OCI-M2 (cell line): ENCODE data around the gene PAF1.

ENCODE experiments used
- DNase-seq: peaks from one replicate; lab custom pipeline; 2025; ENCODE audit not compliant: unreplicated experiment; lab: John Stamatoyannopoulos, UW

PAF1 gene

DNA sequence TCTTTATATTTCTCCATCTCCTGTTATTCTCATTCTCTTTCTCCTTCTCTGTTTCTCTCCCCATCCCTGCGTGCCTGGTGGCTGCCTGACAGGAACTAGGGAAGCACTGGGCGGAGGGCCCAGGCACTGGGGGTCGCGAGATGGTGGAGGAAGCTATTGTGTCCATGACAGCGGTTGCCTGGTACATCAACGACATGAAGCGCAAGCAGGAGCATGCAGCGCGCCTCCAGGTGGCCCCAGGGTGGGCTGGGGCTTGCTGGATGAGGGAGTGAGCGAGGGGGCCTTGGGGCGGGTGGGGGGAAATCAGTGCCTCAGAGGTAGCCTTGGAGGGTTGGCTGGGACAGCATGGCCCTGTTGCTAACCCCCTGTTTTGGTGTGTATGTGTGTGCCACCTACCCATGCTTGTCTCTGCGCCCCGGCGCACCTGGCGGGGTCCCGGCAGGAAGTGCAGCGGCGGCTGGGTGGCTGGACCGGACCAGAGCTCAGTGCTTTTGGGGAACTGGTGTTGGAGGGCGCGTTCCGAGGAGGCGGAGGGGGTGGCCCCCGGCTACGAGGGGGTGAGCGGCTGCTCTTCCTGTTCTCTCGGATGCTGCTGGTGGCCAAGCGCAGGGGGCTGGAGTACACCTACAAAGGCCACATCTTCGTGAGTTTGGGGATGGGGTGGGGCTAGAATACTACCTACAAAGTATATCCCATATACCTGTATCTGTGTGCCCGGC, 26.7 kb upstream of the PAF1 start:
- DNase-seq: no peak

- no peak for DNase-seq
Observed at GRCh38 chr19:39416152-39417120, 25.5 kb upstream of the PAF1 start.

DNA sequence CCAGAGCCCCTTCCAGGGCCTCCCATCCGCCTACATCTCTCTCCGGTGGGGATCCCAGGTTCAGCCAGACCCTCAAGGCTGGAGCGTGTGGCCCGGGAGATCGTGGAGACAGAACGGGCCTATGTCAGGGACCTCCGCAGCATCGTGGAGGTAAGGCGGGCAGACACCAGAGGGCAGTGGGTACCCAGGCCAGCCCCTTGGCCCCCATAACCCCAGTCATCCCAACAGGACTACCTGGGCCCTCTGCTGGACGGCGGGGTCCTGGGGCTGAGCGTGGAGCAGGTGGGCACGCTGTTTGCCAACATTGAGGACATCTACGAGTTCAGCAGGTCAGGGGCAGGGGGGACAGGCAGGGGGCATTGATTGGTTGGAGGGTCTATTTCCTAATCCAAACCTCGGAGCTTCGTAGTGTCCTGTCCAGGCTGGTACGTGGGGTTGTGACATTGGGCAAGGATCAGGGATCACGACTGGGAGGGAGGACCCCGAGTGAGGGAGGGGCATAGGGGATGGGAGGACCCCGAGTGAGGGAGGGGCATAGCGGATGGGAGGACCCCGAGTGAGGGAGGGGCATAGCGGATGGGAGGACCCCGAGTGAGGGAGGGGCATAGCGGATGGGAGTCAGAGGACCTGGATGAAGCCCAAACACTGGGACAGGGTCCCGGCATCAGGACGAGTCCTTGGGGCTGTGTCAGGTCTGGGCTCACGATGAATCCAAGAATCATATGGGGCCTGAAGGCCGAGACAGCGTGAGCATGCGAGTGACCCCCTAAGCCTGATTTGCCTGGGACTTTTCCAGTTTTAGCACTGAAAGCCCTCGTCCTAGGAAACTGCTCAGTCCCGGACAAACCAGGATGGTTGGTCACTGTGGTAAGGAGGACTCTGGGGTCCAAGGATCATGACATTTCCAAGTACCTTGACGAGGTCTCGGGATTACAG, 24.5 kb upstream of the PAF1 start:
- no peak for DNase-seq

GRCh38 chr19:39413911-39414608, 23.2 kb upstream of the PAF1 start:
- DNase-seq: no peak

GRCh38 chr19:39413272-39413910, 22.5 kb upstream of the PAF1 start:
- no peak for DNase-seq

GRCh38 chr19:39412867-39413271, 22.0 kb upstream of the PAF1 start:
- DNase-seq: no peak

DNA sequence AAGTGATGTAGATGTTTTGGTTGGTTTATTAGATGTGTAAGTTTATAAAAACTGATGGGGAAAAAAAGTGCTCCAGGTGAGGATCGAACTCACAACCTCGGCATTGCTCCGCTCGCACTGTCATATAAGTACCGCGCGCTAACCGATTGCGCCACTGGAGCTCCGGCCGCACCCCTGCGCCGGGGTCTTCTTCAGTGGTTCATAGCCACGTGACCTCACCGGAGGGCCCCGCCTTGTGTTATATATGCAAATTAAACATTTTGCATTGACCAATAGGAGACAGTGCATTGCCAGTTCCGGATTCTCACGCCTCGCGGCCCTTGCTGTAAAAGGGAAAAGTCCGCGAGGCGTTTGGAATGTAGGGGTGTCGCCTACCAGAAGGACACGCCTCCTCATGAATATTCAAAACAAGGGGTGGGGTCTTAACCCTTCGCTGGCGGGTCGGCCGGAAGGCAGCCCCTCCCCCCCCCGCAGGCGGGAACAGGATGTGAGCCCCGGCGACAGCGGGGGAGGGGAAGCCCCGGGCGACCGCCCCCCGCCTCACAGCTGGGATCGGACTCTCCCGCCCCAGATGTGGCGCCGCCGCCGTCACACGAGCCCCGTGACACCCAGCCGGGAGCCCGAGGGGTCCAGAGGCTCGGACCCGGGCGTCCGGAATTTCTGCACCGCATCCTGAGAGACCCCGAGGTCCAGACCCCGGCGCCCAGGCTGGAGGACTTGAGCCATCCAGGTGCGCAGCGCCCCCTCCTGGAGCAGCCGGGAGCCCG, 21.4 kb upstream of the PAF1 start, which contains the start of gene PLEKHG2:
PLEKHG2 (plus strand) TSS at position 570 of the 767 bp plus-strand sequence. CDS start 1,418 bp downstream, outside the sequence.
- DNase-seq: peak; percentile 99

GRCh38 chr19:39411832-39412099, 20.9 kb upstream of the PAF1 start:
- peak; percentile 99 for DNase-seq

- DNase-seq: no peak
Observed at GRCh38 chr19:39411081-39411831, 20.4 kb upstream of the PAF1 start.

- DNase-seq: no peak
Observed at GRCh38 chr19:39410831-39411080, 19.9 kb upstream of the PAF1 start.

GRCh38 chr19:39410017-39410830, 19.3 kb upstream of the PAF1 start:
- peak; percentile 91 for DNase-seq

DNA sequence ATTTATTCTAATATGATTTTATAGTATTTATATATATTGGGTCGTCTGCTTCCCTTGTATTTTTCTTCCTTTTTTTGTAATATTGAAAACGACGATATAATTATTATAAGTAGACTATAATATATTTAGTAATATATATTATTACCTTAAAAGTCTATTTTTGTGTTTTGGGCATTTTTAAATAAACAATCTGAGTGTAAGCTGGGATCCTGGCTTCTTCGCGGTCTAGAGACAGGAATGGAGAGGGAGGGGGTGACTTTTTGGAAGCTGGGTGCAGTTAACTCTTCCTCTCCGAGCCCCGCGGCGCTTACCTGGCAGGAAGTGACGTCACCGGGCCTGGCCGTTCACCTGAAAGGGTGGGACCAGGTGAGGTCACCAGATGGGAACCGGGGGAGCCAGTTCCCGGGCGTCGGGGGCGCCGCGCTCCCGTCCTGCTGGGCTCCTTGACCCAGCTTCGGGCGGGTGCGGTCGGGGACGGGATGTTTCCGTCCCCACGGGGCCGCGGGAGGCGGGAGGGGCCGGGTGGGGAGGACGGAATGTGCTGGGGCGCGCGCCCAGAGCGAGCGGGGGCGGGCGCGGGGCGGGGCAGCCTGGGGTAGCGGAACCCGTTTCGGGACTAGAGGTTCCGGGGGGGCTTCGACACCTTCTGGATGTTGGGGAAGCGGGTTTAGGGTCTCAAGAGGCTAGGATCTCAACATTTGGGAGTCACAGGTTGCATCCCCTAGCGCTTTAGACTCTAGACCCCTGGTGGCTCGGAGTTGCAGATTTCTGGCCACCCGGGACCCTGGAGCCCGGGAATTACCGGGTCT, 18.5 kb upstream of the PAF1 start:
- peak; percentile 91 for DNase-seq

- no peak for DNase-seq
Observed at GRCh38 chr19:39408392-39409207, 17.7 kb upstream of the PAF1 start.

DNA sequence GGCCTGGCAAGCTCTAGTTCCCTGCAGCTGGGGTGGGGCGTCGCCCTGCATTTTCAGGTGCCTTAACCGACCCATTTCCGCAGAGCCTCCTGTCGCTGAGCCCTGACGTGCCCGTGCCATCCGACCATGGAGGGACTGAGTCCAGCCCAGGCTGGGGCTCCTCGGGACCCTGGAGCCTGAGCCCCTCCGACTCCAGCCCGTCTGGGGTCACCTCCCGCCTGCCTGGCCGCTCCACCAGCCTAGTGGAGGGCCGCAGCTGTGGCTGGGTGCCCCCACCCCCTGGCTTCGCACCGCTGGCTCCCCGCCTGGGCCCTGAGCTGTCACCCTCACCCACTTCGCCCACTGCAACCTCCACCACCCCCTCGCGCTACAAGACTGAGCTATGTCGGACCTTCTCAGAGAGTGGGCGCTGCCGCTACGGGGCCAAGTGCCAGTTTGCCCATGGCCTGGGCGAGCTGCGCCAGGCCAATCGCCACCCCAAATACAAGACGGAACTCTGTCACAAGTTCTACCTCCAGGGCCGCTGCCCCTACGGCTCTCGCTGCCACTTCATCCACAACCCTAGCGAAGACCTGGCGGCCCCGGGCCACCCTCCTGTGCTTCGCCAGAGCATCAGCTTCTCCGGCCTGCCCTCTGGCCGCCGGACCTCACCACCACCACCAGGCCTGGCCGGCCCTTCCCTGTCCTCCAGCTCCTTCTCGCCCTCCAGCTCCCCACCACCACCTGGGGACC, 16.9 kb upstream of the PAF1 start:
- DNase-seq: no peak

- DNase-seq: no peak
Observed at GRCh38 chr19:39407410-39407659, 16.4 kb upstream of the PAF1 start.
